HAP-1 (cell line): ENCODE results near the gene C16orf82.

Experiments used
- DNase-seq, 2 experiments: peaks; one replicate each; pipeline ENCODE4 v3.0.0-alpha.2; 2016 to 2020; ENCODE audit warnings: low spot score in 2 of 2
- H3K27me3 ChIP-seq: fragments of 250-450 bp; sonication (Bioruptor Pico); 2 replicates; pipeline ENCODE4 v1.5.1; 2020; ENCODE audit warnings: low read depth, mild to moderate bottlenecking, moderate library complexity
- H3K36me3 ChIP-seq: fragments of 250-450 bp; sonication (Bioruptor Pico); replicated peaks from 2 replicates; pipeline ENCODE4 v1.5.1; 2020; ENCODE audit warnings: mild to moderate bottlenecking
- H3K4me1 ChIP-seq: fragments of 250-450 bp; sonication (Bioruptor Pico); 2 replicates; pipeline ENCODE4 v1.5.1; 2020; ENCODE audit warnings: mild to moderate bottlenecking
- H3K4me3 ChIP-seq: fragments of 250-450 bp; sonication (Bioruptor Pico); 2 replicates; pipeline ENCODE4 v1.5.1; 2020; ENCODE audit warnings: mild to moderate bottlenecking, moderate library complexity
- H3K9me3 ChIP-seq: fragments of 250-450 bp; sonication (Bioruptor Pico); 2 replicates; pipeline ENCODE4 v1.5.1; 2020; ENCODE audit warnings: mild to moderate bottlenecking, moderate library complexity
- in situ Hi-C: fragments of 300-500 bp; cut with MboI; formaldehyde crosslinking; loops from 3 replicates; pipeline ENCODE4 v1.14.3; 2020; ENCODE audit warnings: low sequenced_read_pairs, inconsistent platforms, mixed read lengths

The C16orf82 gene

DNA sequence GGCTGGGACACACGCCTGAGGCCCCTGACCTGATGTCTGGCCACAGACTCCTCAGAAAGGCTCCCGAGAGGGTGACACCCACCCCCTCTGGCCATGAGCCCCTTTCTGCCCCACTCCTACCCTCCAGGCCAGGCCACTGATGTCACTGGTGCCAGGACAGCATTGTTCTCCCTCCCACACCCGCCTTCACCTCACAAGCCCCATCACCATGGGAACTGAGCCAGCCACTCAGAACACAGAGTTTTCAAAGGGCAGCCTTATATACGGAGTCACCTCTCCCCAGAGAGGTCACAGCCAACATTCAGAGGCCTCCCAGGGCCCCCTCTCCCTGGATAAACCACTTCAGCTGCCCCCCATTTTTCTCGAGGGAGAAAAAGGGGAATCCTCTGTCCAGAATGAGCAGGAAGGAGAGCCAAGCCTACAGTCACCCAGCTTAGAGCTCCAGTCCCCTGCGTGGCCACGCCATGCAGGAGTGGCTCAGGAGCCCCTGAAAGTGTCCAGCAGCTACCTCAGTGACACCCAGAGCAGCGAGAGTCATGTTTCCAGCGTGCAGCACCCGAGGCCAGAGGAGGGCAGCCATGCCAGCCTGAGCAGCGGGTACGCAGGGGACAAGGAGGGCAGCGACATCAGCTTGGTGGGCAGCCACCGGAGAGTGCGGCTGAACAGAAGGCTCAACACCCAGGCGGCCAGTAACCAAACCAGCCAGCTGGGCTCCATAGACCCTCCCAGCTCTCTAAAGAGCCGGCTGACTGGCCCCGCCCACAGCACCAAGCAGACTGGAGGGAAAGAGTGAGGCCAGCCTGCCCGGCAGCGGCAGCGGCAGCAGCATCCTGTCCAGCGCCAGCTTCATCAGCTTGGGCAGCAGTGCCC is at the start of gene C16orf82:
C16orf82 (plus strand) TSS at position 260 of the 870 bp plus-strand sequence.
- H3K9me3 ChIP-seq, result no peaks in the 10 kb centered on the region
- H3K4me3 ChIP-seq, result no peak within 1 kb of the TSS
- DNase-seq, result no peak
- no peaks in the 10 kb centered on the region for H3K36me3 ChIP-seq
- H3K4me1 ChIP-seq, result no peaks in the 10 kb centered on the region
- in situ Hi-C loops, result no loop called here
- H3K27me3 ChIP-seq, result no peaks in the 10 kb centered on the region

DNA sequence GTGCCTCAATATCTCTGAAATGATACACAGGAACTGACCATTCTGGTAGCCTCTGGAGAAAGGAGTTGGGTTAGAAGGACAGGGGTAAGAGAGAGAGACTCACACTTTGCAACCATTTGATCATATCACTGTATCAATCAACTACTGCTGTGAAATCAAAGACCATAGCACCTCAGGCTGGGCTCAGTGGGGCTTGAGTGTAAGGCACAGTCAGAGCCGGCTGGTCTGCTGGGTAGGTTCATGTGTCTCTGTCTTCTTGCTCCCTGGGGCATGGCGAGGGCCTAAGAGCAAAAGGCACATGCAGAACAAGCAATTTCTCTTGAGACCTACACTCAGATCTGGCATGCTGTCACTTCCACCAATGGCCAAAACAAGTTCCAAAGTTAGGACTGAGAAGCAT is 46.7 kb upstream of the C16orf82 start:
- no peaks in the 10 kb centered on the region for H3K36me3 ChIP-seq
- in situ Hi-C loops, result no loop called here

DNA sequence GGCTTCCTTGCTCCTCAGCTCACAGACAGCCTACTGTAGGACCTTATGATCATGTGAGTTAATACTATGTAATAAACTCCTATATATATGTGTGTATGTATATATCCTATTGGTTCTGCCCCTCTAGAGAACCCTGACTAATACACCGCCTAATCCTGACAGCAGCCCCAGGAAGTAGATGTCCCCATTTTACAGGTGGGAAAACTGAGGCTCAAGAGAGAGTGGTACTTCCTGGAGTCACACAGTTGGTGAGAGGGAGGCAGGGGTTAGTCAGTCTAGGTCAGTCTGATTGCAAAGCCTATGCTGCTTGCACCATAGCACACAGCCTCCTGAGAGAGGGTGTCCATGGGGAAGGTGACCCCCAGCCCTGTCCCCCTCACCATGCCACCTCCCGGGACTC is 42.7 kb upstream of the C16orf82 start:
- Histone ChIP-seq H3K9me3 (no peaks in the 10 kb centered on the region), H3K27me3 (no peaks in the 10 kb centered on the region), H3K4me1 (no peaks in the 10 kb centered on the region), H3K36me3 (no peaks in the 10 kb centered on the region), H3K4me3 (no peak overlapping the region)
- in situ Hi-C loops, result no loop called here
- DNase-seq, result no peak

More for the DNA sequence above, 46.7 kb upstream of the C16orf82 start:
- H3K9me3 ChIP-seq, result no peaks in the 10 kb centered on the region
- no peak for DNase-seq
- H3K4me3 ChIP-seq, result no peak overlapping the region
- no peaks in the 10 kb centered on the region for H3K4me1 ChIP-seq
- no peaks in the 10 kb centered on the region for H3K27me3 ChIP-seq

DNA sequence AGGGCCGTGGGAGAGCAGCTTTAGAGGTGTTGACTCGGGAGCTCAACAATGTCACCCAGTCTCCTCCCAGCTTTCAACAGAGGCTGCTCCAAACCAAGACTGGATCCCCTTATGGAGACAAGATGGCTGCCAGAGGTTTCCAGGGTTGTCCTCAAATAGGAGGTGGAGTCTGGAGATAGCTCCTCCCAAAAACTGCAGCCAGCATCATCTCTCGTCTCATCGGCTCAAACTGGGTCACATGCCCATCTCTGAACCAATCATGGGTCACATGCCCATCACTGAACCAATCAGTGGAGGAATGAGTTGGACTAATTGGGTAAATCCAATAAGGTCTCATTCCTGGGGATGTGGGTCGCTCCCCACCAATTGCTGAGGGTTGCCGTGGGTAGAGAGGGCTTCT is 41.1 kb upstream of the C16orf82 start:
- H3K4me3 ChIP-seq, result no peak overlapping the region
- no peak for DNase-seq
- H3K9me3 ChIP-seq, result no peaks in the 10 kb centered on the region
- in situ Hi-C loops, result no loop called here
- no peaks in the 10 kb centered on the region for H3K4me1 ChIP-seq
- no peaks in the 10 kb centered on the region for H3K36me3 ChIP-seq
- no peaks in the 10 kb centered on the region for H3K27me3 ChIP-seq

DNA sequence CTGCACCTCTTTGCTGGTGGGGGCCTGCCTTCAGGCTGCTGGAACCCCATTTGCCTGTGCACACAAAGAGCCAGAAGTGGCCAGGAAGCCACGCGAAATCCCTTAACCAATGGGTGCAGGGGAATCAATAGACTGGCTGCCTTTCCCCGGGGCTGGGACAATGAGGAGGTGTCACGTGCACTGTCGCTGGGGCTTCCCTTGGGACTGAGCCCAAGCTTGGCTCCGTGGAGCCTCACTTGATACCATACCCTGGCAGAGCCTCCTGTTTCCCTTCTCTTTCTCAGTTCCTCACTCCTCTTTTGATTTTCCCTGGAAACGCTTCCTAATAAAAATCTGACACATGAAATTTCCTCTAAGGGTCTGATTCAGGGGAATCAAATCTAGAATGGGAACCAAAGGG is 38.8 kb upstream of the C16orf82 start:
- no peaks in the 10 kb centered on the region for H3K36me3 ChIP-seq
- no peaks in the 10 kb centered on the region for H3K9me3 ChIP-seq
- in situ Hi-C loops, result no loop called here
- H3K4me1 ChIP-seq, result no peaks in the 10 kb centered on the region
- H3K4me3 ChIP-seq, result no peak overlapping the region
- no peaks in the 10 kb centered on the region for H3K27me3 ChIP-seq
- DNase-seq, result no peak

DNA sequence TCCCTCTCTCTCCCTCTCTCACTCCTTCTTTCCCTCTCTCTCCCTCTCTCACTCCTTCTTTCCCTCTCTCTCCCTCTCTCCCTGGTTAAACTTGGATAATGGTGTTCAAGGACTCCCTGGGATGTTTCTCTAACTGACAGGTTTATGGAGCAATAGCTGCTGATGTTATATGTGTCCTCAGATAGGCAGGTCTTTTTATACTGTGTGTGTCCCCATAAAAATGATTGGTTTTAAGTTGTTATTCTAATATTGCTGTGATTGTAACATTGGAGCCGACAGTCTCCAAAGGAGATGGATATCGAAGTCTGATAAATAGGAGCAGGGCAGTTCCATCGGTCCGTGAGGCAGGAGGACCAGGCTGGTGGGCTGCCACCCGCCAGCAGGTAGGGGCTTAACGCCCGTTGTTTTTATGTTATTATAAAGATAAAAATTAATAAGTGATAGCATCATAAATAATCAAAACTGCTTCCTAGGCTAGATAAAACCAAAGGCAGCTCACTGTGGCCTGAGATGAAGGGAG is 38.1 kb upstream of the C16orf82 start:
- Histone ChIP-seq H3K36me3 (no peaks in the 10 kb centered on the region), H3K27me3 (no peaks in the 10 kb centered on the region), H3K4me3 (no peak overlapping the region), H3K9me3 (no peaks in the 10 kb centered on the region), H3K4me1 (no peaks in the 10 kb centered on the region)
- in situ Hi-C loops, result no loop called here
- no peak for DNase-seq

DNA sequence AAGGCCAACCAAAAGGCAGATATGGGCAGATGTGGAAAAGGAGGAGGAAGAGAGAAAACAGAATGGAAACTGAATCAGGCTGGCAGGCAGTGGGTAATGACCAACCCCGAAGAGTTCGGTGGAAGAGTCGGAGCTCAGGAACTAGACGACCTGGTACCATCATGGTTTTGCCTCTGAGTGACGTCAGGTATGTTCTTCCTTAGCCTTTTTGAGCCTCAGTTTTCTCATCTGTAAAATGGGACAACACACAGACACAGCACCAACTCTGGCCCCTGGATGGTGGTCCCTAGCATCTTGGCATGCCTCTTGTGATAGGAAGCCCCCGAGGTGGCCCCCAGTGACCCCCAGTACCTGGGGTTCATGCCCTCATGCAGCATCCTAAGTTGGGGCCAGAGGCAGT is 37.2 kb upstream of the C16orf82 start:
- in situ Hi-C loops, result no loop called here
- no peaks in the 10 kb centered on the region for H3K4me1 ChIP-seq
- H3K27me3 ChIP-seq, result no peaks in the 10 kb centered on the region
- DNase-seq, result no peak
- no peaks in the 10 kb centered on the region for H3K36me3 ChIP-seq
- H3K4me3 ChIP-seq, result no peak overlapping the region
- H3K9me3 ChIP-seq, result no peaks in the 10 kb centered on the region

DNA sequence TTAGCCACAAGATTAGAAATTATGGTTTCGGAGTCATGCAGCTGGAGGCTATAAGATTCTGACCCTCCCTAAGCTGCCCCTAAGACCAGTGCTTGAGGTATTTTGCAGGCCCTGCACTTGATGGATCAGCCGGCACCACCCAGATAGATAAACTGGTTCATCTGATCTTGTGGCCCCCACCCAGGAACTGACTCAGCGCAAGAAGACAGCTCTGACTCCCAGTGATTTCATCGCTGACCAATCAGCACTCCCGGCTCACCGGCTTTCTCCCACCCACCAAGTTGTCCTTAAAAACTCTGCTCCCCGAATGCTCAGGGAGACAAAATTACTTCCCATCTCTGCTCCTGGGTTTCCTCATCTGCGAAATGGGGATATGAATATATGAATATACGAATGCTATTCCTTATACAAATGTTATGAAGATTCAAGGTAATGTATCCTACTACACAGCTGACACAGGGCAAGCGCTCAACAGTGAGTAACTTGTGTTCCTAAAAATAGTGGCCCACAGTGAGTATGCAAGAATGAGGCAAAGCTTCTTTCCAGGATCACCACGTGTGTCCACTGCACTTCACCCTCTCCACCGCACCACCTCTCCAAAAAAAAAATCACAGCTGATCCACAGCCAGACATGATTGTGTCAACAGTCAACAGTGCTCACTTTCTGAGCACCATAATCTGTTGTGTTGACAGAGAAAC is 33.3 kb upstream of the C16orf82 start:
- DNase-seq, result no peak
- Histone ChIP-seq H3K9me3 (no peaks in the 10 kb centered on the region), H3K4me1 (no peaks in the 10 kb centered on the region), H3K27me3 (no peaks in the 10 kb centered on the region), H3K36me3 (no peaks in the 10 kb centered on the region), H3K4me3 (no peak overlapping the region)
- in situ Hi-C loops, result no loop called here

DNA sequence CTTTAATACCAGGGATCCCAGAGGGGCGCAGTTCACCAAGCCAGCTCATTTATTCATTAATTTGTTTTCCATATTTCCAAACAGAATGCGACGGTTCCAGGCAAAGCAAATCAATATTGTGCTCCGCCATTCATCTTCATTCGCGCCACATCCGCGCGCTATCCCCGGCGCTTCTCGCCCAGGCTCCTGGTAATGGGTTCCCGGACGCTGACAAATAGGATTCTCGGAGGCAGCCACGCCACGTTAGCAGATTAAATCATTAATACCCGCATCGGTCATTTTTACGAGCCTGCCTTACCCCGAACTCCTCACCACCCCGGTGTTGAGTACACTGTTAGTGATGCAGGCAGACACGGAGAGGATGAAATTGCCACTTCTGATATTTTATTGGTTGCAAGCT is 26.0 kb upstream of the C16orf82 start:
- in situ Hi-C loops, result no loop called here
- H3K36me3 ChIP-seq, result no peaks in the 10 kb centered on the region
- H3K4me1 ChIP-seq, result no peaks in the 10 kb centered on the region
- DNase-seq, result no peak
- H3K9me3 ChIP-seq, result no peaks in the 10 kb centered on the region
- no peak overlapping the region for H3K4me3 ChIP-seq
- H3K27me3 ChIP-seq, result no peaks in the 10 kb centered on the region

DNA sequence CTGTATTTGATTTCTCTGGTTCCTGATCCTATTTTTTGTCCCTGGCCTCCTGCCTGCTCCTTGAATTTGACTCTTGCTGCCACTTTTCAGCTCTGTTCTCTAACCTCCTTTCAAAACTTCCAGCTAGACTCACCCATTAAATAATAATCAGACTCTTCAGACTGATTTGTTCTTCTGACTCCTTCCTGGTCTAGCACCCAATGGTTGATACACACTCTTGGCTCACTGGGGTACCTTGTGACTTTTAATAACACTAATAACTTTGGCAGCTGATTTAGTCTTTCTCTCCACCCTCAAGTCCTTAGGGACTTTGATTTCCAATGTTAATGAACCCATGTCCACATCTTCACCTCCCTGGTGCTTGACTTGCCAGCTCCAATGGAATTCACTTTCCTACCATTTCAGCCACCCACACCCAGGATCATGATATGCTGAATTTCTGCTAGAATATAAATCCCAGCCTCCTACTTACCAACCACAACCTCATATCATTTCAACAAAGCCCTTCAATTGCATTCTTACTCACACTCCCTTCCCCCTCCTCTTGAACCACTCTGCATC is 19.7 kb upstream of the C16orf82 start:
- no peaks in the 10 kb centered on the region for H3K4me1 ChIP-seq
- in situ Hi-C loops, result no loop called here
- DNase-seq, result no peak
- no peaks in the 10 kb centered on the region for H3K27me3 ChIP-seq
- H3K9me3 ChIP-seq, result no peaks in the 10 kb centered on the region
- H3K4me3 ChIP-seq, result no peak overlapping the region
- H3K36me3 ChIP-seq, result no peaks in the 10 kb centered on the region

DNA sequence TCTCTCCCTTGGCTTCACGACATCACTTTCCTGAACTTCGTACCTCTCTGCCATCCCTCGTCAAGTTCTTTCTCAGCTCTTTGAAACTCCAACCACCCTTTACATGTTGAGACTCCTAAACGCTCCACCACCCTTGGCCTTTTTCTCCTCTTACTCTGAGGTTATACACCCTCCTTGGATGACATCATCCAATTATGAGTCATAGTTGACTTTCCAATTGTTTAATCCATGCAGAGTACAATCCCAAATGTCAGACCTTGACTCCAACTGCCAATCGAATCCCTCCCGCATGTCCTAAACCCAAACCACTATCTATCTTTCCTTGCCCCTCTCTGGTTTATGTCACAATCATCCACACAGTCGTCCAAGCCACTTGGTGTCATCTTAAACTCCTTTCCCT is 18.4 kb upstream of the C16orf82 start:
- H3K27me3 ChIP-seq, result no peaks in the 10 kb centered on the region
- no peak overlapping the region for H3K4me3 ChIP-seq
- H3K4me1 ChIP-seq, result no peaks in the 10 kb centered on the region
- no peak for DNase-seq
- H3K9me3 ChIP-seq, result no peaks in the 10 kb centered on the region
- H3K36me3 ChIP-seq, result no peaks in the 10 kb centered on the region
- in situ Hi-C loops, result no loop called here

DNA sequence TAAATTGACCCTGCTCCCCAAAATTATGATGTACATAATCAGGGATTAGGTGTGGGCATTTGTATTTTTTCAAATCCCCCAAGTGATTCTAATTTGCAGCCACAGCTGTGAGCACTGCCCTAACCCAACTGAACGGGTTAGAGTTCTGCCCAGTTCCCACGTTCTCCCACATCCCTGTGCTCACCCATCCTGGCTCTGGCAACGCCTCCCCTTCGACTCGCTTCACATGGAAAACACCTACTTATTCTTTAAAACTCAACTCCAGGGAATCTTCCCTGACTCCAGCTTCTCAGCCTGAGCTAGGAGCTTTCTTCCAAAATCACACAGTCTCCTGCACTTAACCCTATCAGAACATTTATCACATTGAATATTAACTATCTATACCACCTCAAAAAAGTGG is 17.6 kb upstream of the C16orf82 start:
- in situ Hi-C loops, result no loop called here
- Histone ChIP-seq H3K36me3 (no peaks in the 10 kb centered on the region), H3K4me1 (no peaks in the 10 kb centered on the region), H3K9me3 (no peaks in the 10 kb centered on the region), H3K4me3 (no peak overlapping the region), H3K27me3 (no peaks in the 10 kb centered on the region)
- DNase-seq, result no peak

DNA sequence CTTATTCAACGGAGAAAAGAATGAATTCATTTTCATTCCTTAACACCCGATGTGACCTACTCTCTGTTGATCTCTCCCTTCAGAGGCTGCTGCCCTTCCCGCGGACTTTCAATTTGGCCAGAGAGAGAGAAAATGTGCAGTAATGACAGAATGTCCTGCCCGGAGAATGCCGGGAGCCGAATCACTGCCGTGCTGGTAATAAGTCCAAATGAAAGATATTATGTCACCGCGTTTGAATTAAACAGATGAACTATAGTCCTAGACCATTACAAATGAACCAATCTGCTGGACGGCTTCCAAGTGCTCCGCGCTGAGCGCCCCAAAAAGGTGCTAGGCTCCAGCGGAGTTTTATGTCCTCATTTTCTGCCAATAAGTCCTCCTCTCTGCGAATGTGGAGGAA is 14.7 kb upstream of the C16orf82 start:
- Histone ChIP-seq H3K27me3 (no peaks in the 10 kb centered on the region), H3K36me3 (no peaks in the 10 kb centered on the region), H3K9me3 (no peaks in the 10 kb centered on the region), H3K4me3 (no peak overlapping the region), H3K4me1 (no peaks in the 10 kb centered on the region)
- DNase-seq, result no peak
- in situ Hi-C loops, result no loop called here

DNA sequence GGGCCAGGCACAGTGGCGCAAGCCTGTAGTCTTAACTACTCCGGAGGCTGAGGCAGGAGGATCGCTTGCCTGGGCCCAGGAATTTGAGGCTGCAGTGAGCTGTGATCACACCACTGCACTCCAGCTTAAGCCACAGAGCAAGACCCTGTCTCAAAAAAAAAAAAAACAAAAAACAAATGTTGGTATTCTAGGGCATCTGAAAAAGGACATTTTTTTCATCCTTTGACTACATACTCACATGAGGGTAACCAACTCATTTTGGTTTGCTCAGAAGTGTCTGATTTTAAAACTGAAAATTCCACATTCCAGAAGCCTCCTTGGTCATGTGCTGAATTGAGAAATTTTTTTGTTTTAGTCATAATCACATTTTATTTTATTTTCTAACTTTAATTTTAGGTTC is 12.7 kb upstream of the C16orf82 start:
- no peak for DNase-seq
- Histone ChIP-seq H3K36me3 (no peaks in the 10 kb centered on the region), H3K27me3 (no peaks in the 10 kb centered on the region), H3K9me3 (no peaks in the 10 kb centered on the region), H3K4me1 (no peaks in the 10 kb centered on the region), H3K4me3 (no peak overlapping the region)
- in situ Hi-C loops, result no loop called here
